GM12801 (cell line): ENCODE measurements around the gene MTM1.

ENCODE experiments used
- TF ChIP-seq, protein P1 (sequence below): IDR thresholded peaks from one replicate; pipeline ENCODE4 v1.5.1; 2011; ENCODE audit warnings: control low read depth; ENCODE audit not compliant: insufficient read length; ENCODE audit errors: extremely low read depth

MTM1 gene

DNA sequence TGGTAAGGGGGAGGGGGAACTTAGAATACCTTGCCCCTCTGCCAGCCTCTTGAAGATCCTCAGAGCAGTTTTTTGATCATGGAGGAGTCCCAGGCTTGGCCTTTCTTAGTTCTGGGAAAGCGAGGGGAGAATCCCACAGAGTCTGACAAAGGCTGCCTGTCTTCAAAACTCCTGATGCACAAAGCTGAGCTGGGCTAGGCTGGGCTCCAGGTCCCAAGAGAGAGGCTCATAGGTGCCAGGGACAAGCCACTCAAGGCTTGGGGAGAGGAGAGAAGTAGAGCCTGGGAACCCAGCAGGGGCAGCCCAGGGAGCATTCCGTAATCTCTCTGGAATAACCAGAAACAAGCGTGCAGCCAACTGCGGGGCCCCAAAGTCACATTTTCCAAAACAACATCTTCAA lies 37.0 kb upstream of the MTM1 start:
- TF ChIP-seq, protein P1, sequence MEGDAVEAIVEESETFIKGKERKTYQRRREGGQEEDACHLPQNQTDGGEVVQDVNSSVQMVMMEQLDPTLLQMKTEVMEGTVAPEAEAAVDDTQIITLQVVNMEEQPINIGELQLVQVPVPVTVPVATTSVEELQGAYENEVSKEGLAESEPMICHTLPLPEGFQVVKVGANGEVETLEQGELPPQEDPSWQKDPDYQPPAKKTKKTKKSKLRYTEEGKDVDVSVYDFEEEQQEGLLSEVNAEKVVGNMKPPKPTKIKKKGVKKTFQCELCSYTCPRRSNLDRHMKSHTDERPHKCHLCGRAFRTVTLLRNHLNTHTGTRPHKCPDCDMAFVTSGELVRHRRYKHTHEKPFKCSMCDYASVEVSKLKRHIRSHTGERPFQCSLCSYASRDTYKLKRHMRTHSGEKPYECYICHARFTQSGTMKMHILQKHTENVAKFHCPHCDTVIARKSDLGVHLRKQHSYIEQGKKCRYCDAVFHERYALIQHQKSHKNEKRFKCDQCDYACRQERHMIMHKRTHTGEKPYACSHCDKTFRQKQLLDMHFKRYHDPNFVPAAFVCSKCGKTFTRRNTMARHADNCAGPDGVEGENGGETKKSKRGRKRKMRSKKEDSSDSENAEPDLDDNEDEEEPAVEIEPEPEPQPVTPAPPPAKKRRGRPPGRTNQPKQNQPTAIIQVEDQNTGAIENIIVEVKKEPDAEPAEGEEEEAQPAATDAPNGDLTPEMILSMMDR = no peak

DNA sequence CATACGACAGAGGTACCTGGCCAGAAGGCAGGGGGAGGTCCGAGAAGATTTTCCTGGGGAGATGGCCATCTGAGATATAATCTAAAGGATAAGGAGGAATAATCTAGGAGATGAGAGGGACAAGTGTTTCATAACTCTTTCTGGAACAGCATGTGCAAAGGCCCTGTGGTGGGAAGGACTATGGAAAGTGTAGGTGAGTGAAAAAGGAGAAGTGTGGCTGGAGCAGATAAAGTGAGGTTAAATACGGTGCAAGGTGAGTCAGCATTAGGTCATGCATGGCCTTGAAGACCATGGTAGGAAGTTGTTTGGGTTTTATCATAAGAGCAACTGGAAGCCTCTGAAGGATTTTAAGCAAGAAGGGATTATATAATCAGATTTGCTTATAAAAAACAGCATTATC lies 34.6 kb upstream of the MTM1 start:
- TF ChIP-seq, protein P1 = no peak

DNA sequence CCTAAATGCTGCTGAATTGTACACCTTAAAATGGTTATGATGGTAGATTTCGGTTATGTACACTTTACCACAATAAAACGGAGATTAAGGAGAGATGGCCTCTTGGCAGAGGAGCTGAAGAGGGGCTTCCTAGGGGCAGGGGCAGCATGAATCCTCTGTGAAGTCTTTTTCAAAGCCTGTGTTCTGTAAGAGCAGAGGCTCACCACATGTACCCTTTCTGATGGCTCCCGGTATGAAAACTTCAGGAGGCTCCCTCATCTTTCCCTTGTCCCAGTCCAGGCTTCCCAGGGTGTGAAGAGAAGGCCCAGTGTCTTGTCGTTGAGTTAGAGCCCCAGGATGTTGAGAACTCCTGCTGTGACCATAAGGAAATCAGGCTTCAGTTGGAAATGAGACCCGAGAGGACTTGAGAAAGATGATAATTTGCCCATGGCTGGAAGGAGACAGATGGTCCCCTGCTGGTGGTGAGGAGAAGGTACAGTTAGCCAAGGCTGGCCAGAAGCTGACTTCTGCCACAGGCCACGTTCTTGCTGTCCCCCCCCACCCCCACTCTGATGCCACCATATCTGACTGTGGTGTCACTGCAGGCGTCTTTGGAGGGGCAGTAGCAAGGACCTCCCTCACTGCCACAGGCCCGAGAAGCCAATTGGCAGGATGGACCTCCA lies 31.8 kb upstream of the MTM1 start:
- TF ChIP-seq, protein P1 = no peak

DNA sequence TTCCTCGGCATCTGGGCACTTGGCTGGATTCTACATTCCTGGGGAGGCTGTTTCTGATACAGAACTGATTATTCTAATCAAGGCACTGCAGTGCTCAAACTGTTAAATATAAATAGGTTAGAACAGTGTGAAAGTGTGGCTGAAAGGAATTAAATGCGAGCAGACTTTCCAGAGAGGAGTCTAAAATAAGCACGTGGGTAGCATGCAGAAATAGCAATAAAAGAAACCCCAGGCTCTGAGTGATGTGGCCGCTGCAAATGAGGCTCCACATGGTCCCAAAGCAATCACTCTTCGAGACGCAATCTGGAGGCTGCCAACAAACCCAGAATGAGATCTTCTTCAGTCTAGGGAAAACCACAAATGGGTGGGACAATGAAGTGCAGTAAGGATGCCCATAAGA lies 30.6 kb upstream of the MTM1 start:
- TF ChIP-seq, protein P1 = no peak

- TF ChIP-seq, protein P1 = no peak
These were observed 27.5 kb upstream of the MTM1 start for GRCh38 chrX:150540965-150541364.

GRCh38 chrX:150542846-150543229 lies 25.6 kb upstream of the MTM1 start:
- TF ChIP-seq, protein P1 = no peak

DNA sequence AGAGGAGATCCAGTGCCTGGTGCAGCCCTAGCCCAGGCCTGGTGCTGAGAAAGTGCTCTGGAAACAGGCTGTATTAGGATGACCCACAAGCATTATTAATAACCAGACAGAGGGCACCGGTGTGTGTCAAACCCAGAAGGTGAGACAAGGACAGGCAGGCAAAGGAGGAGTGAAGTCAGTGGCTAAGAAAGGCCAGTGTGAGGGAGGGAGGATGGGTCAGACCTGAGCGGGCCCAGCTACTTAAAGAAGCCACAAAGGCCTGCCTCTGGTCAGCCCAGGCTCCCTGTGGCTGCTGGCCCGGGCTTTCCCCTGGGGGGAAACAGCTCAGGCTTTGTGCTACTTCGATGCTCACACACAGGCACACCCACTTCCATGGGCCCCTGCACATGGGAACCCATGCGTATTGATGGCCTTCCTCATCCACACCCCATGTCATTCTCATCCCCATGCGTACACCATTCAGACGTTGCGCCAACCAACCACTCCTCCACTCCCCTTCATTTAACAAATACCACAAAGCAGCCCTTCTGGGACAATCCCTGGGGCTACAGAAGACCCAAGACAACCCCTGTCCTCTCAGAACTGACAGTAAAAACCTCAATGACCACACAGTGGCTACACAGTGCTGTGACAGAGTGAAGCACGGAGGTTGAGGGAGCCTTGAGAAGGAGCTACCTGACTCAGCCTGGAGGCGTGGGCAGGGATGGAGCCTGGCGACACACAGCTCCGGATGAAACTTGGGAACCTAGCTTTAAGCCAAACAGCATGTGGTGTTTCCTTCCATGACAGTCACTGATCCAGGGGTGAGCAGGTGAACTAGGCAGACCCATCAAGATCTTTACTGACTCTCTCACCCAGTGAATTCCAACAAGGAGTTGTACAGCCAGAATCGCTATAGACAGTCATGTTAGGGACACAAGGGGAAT lies 24.9 kb upstream of the MTM1 start:
- TF ChIP-seq, protein P1 = no peak
